IPS DF 4.7 (cell line): ENCODE results near the gene POLA1.

Experiments
- DNase-seq: peaks from one replicate; pipeline ENCODE4 v3.0.0-alpha.2; 2013; ENCODE audit warnings: low spot score; ENCODE audit errors: extremely low read depth

The POLA1 gene

GRCh38 chrX:24877288-24877664 is 183.6 kb downstream of the POLA1 start:
- no peak for DNase-seq

- no peak for DNase-seq
Observed at GRCh38 chrX:24877854-24878650, 184.3 kb downstream of the POLA1 start.

GRCh38 chrX:24879679-24880078 is 186.0 kb downstream of the POLA1 start:
- DNase-seq, result no peak

- DNase-seq, result no peak
Observed at GRCh38 chrX:24886916-24887315, 193.2 kb downstream of the POLA1 start.

GRCh38 chrX:24890677-24891076 is 197.0 kb downstream of the POLA1 start:
- DNase-seq, result no peak

- DNase-seq, result no peak
Observed at GRCh38 chrX:24899391-24899790, 205.7 kb downstream of the POLA1 start.

GRCh38 chrX:24900234-24900633 is 206.5 kb downstream of the POLA1 start:
- no peak for DNase-seq

- DNase-seq, result no peak
Observed at GRCh38 chrX:24902806-24903205, 209.1 kb downstream of the POLA1 start.

GRCh38 chrX:24918715-24919114 is 225.0 kb downstream of the POLA1 start:
- no peak for DNase-seq

- DNase-seq, result no peak
Observed at GRCh38 chrX:24920769-24921168, 227.1 kb downstream of the POLA1 start.

- no peak for DNase-seq
Observed at GRCh38 chrX:24925430-24925829, 231.7 kb downstream of the POLA1 start.

GRCh38 chrX:24927372-24927771 is 233.7 kb downstream of the POLA1 start:
- DNase-seq, result no peak

- DNase-seq, result no peak
Observed at GRCh38 chrX:24928114-24928513, 234.4 kb downstream of the POLA1 start.

GRCh38 chrX:24934279-24934678 is 240.6 kb downstream of the POLA1 start:
- DNase-seq, result no peak

- no peak for DNase-seq
Observed at GRCh38 chrX:24945009-24945408, 251.3 kb downstream of the POLA1 start.

GRCh38 chrX:24946369-24946768 is 252.7 kb downstream of the POLA1 start:
- no peak for DNase-seq

GRCh38 chrX:24954732-24955131 is 261.0 kb downstream of the POLA1 start:
- DNase-seq, result no peak

GRCh38 chrX:24955372-24955930 is 261.7 kb downstream of the POLA1 start:
- DNase-seq, result no peak

- DNase-seq, result no peak
Observed at GRCh38 chrX:24956828-24957227, 263.1 kb downstream of the POLA1 start.

GRCh38 chrX:24961809-24962208 is 268.1 kb downstream of the POLA1 start:
- DNase-seq, result no peak

GRCh38 chrX:24963823-24964222 is 270.1 kb downstream of the POLA1 start:
- DNase-seq, result no peak

GRCh38 chrX:24965372-24965771 is 271.7 kb downstream of the POLA1 start:
- DNase-seq, result no peak

- no peak for DNase-seq
Observed at GRCh38 chrX:24969812-24970211, 276.1 kb downstream of the POLA1 start.
